Measurements from ENCODE around the gene CRADD.

The CRADD gene

GRCh38 chr12:93819050-93819491 lies 141.9 kb downstream of the CRADD start:
- no peak for DNase-seq

DNA sequence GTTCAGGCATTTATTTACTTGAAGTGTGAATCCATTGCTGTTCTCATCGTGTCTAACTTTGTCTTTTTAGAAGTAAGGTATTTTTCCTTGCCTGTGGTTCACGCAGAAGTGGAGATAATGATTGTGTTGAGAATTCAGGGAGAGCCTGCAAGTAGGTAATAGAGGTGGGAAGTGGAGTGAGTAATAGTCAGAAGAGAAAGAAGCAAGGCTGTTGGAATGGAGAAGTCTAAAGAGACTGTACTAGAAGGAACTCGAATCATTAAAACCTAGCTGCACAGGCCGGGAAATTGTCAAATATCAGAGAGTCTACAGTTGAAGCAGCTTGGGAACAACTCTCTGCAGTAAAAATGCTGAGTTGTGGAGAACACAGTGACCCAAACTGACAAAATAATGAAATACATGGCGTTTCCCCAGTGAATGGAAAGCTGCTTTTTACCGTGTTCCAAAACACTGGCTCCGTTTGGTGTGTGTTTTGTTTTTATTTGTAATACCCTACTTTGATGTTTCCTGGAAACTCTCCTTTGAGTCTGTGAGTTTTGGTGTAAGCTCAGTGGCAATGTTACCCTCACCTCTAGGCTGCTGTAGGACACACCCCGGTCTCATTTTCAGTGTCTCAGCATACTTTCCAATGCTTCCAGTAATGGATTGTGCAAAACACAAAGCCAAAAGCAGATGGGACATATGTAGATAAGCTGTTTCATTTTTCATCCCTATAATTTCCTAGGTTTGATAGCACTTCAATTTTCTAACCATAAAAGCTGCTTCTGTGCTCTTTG lies 146.6 kb downstream of the CRADD start:
- DNase-seq: no peak

DNA sequence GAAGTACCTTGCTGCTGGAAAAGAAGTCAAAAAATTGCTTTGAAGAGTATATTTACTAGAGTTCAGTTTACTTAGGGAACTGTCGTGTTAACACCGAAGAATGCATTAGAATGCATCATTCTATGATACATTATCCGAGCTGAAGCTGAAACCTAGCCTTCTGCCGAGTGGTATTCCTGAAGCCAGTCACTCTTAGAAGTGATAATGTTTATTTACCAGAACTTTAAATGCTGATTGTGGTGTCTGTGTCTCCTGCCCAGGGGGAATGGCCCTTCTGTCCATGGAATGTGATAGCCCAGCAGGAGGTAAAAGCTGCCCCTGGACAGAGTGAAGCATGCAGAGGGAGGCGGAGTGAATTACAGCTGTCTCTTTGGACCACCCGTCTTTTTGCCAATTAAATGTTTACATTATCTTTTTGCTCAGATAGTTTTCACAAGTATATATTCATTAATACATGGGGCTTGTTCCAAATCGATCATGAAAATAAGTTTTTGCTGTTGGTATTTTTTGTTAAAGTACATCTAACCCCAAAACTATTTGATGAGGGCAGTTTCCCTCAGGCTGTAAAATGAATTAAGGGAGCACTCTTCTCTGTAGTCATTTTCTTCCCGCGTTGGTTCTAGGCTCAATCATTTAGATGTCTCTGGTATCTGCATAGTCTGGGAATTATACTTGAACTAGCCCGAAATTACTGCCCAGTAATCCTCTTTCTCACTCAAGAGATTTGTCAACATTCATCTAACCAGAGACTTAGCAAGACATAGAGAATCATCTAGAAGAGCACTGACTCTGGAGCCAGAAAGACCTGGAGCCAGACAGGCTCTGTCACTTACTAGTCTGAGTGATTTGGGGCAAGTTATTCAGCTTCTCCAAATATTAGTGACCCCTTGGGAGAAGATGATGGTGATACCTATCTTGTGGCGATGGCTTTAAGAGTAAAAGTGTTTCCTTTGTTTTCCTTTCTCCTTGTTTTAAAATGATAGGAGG lies 147.6 kb downstream of the CRADD start:
- DNase-seq: no peak

- no peak for DNase-seq
These were observed 148.3 kb downstream of the CRADD start for GRCh38 chr12:93825501-93825888.

DNA sequence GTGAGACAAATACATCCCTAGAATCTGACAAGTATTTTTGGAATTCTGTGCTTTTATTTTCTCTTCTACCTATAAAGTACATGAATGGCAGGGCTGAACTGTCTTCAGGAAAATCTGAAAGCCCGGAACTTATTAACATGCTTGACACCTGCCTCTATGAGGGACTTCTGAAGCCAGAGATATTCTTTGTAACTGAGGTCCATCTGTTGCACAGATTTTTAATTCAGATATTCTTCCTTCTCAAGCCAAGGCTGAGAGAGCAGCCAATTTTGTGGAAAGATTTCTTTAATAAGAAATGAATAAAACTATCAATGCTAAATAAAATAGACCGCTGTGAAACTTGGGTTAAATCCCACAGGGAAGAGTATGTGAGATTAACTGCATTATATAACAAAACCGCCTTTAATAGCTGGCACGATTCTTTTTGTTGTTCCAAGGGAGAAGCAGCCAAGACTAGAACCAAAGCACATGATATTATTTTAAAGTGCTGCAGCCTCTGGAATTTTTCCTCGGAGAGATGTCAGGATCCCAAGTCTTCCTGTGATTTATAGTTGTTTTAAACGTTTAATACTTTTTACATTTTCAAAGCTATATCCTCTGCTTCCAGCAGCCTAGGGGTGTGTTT lies 148.9 kb downstream of the CRADD start:
- no peak for DNase-seq

- DNase-seq: no peak
These were observed 150.0 kb downstream of the CRADD start for GRCh38 chr12:93827179-93827578.

- no peak for DNase-seq
These were observed 150.5 kb downstream of the CRADD start for GRCh38 chr12:93827669-93828068.

DNA sequence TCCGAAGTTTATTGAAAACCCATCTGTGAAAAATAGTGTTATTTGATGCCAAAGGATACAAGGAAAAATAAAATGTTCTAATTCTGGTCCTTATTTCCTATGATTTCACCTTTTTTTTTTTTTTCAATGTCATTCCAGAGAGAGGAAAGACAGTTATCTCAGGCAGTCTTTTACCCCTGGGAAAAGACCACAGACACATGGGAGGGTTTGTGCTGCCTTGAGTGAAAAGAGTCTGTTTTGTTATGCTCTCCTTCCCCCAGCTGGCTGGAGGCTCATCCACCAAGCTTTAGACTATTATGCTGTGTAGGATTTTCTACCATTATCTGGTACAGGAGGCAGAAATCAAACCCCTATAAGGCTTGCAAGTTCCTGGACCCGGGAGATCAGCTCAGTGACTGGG lies 151.8 kb downstream of the CRADD start:
- no peak for DNase-seq

DNA sequence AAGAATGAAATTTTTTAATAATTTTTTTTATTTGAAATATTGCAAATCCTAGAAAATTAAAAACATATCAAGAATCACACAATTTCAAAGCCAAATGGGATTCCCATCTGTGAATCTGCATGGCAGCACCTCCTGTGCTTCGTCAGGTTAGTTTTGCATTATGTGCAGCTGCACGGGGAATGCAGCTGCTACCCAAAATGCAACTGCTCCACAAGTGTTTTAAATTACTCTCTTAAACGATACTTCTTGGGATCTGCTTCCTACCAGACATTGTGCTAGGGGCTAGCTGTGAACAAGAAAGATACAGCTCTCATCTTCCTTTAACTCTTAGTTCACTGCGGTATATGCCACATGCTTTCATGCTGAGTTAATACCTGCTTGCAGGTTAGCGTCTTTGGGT lies 154.2 kb downstream of the CRADD start:
- DNase-seq: no peak

GRCh38 chr12:93832131-93832530 lies 155.0 kb downstream of the CRADD start:
- DNase-seq: no peak

DNA sequence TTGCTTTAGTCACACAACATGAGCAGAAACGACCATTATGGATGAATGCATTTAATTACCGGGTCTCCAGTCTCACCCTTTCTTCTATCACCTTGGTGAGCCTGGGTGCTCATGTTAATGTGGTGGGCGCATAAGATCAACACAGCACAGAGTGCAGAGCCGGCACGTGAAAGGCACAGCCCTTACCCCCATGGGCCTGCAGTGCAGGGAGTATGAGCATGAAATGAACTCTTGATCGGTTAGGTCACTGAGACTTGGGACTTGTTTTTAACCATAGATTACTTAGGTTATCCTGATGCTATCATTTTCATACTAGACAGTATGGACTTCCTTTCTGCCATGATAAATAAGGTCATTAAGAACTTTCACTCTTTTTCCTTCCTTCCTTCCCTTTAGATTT lies 156.8 kb downstream of the CRADD start:
- no peak for DNase-seq

GRCh38 chr12:93836620-93837260 lies 159.6 kb downstream of the CRADD start:
- no peak for DNase-seq

GRCh38 chr12:93838193-93838592 lies 161.0 kb downstream of the CRADD start:
- no peak for DNase-seq

DNA sequence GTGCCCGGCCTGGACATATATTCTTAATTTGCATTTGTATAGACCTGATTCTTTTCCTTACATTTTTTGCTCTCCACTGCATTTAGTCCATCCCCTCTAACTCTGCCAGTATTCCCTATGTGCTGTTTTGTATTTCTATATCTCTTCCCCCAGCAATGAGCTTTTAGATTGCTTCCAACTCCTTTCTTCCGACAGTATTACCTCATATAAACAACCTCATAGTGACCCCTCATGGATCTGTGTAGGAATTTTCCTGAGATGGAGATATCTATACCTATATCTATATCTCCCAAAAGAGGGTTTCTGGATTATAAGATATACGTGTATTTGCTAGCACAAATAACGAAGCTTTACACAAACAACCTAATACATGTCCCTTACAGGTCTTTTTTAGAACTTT lies 161.9 kb downstream of the CRADD start:
- no peak for DNase-seq

- DNase-seq: no peak
These were observed 164.5 kb downstream of the CRADD start for GRCh38 chr12:93841671-93842070.

GRCh38 chr12:93844164-93844784 lies 167.1 kb downstream of the CRADD start:
- no peak for DNase-seq

DNA sequence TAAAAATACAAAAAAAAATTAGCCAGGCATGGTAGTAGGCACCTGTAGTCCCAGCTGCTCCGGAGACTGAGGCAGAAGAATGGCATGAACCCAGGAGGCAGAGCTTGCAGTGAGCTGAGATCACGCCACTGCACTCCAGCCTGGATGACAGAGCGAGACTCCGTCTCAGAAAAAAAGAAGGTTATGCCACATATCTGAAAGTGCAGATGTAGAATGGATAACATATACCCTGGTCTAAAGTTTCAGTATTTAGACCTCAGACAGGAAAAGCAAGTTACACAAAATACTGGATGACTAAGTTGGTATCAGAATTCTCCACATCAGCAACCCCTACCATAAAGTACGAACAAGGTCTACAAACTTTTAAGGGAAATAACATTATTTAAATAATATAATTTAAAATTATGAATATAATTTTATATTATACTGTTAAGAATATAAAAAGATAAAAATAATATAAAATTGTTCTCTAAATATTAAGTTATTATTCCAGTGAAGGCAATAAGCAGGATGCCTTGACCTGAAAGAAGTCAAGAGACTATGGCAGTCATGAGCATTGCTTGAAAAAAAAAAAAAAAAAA lies 169.9 kb downstream of the CRADD start:
- no peak for DNase-seq

- DNase-seq: no peak
These were observed 170.6 kb downstream of the CRADD start for GRCh38 chr12:93847517-93848474.

DNA sequence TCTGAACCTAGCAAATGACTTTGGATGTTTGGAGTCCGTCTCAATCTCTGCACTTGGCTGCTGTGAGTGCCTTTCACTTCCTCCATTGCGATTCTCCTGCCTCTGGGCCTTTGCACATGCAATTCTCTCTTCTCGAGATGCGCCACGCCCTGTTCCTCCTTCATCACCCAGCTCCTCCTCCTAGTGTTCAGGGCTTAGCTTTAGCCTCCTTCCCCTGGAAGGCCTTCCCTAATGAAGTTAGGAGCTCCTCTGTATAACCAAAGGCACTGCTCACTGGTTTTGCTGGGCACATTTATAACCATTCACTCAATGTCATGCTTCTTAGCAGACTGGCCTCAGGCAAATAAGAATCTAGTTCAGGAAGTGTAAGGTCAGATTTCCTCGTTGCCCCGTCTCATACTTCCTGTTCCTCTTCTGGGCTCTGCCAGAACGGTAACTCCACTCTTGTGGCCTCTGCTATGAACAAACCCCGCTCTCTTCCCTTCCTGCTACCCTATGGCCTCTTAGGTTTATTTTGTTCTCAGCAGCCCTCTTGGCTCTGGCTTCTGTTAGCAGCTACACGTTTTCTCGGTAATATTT lies 171.4 kb downstream of the CRADD start:
- no peak for DNase-seq

GRCh38 chr12:93849946-93850345 lies 172.8 kb downstream of the CRADD start:
- no peak for DNase-seq

Data from SHP77 (cell line).